CD4-positive, alpha-beta memory T cell (primary cell): Measurements from ENCODE around the gene ZNF195. TPM values are rescaled to one million over a fixed set of nuclear protein-coding genes. Genes with fewer than 3 reads are reported as not detected.

Experiments used
- polyA plus RNA-seq, 2 donors: library from polyadenylated mRNA; unstranded; fragments of 300-500 nt; fragmentation: Illumina TruSeq; gene quantifications; one replicate each; pipeline ENCODE4 v1.2.3, GENCODE V29; 2021
- total RNA-seq, 2 experiments: library from RNA; stranded (reverse); gene quantifications; one replicate each; pipeline ENCODE4 v1.2.3, GENCODE V29; 2021

The ZNF195 gene
- total and polyA plus RNA-seq, 4 experiments from 2014 or later = 22.4 to 37.1 (median 31.3) TPM

Other genes with a start within 250 kb of the ZNF195 start
- gene OSBPL5, start 213.8 kb downstream of the ZNF195 start, total RNA-seq = 1 to 10 TPM; 4.5 to 5.2 TPM
- 1 to 10 TPM in 1 of 2 donors, under 1 TPM in 1; 0.75 to 1.2 TPM for gene OSBPL5, start 213.8 kb downstream of the ZNF195 start, polyA plus RNA-seq
- not detected for gene MRGPRG, start 160.3 kb downstream of the ZNF195 start, total RNA-seq
- gene MRGPRG, start 160.3 kb downstream of the ZNF195 start, polyA plus RNA-seq = not detected
- not detected for gene MRGPRE, start 146.7 kb downstream of the ZNF195 start, total RNA-seq
- not detected for gene MRGPRE, start 146.7 kb downstream of the ZNF195 start, polyA plus RNA-seq